Suprapubic skin (tissue), 4 donors: Measurements from ENCODE around the gene GBF1. TPM values are rescaled to one million over a fixed set of nuclear protein-coding genes. Genes with fewer than 3 reads are reported as not detected.

Experiments used
- DNase-seq, 2 donors: peaks; one replicate each; pipeline ENCODE4 v3.0.0-alpha.2; 2019; ENCODE audit warnings: low spot score in 2 of 2
- H3K27ac ChIP-seq: fragments of 200-600 bp; sonication (generic); one replicate; pipeline ENCODE4 v1.5.1; 2019
- H3K27me3 ChIP-seq: fragments of 200-600 bp; sonication (generic); one replicate; pipeline ENCODE4 v1.5.1; 2019
- H3K36me3 ChIP-seq: fragments of 200-600 bp; sonication (generic); one replicate; pipeline ENCODE4 v1.5.1; 2019
- H3K4me1 ChIP-seq: fragments of 200-600 bp; sonication (generic); one replicate; pipeline ENCODE4 v1.5.1; 2019
- H3K4me3 ChIP-seq: fragments of 200-600 bp; sonication (generic); one replicate; pipeline ENCODE4 v1.5.1; 2019; ENCODE audit warnings: mild to moderate bottlenecking
- H3K9me3 ChIP-seq: fragments of 200-600 bp; sonication (generic); one replicate; pipeline ENCODE4 v1.5.1; 2019
- CTCF ChIP-seq, 2 donors: fragments of 200-600 bp in 1 of 2; fragments of 450-650 bp in 1 of 2; sonication (generic) in 1 of 2; IDR thresholded peaks; one replicate each; pipeline ENCODE4 v1.5.1; 2016 to 2019; ENCODE audit warnings: antibody characterized with exemption in 2 of 2, mild to moderate bottlenecking in 1 of 2, moderate library complexity in 1 of 2
- EP300 ChIP-seq: sonication (generic); formaldehyde crosslinking; IDR thresholded peaks from one replicate; pipeline ENCODE4 v1.6.1; 2017; ENCODE audit warnings: antibody characterized with exemption
- POLR2A ChIP-seq, 2 donors: fragments of 450-650 bp; IDR thresholded peaks; one replicate each; pipeline ENCODE4 v1.6.1; 2017; ENCODE audit warnings: antibody characterized with exemption in 2 of 2, mild to moderate bottlenecking in 2 of 2, moderate library complexity in 2 of 2
- POLR2AphosphoS5 ChIP-seq, 3 donors: sonication (generic); formaldehyde crosslinking; IDR thresholded peaks; one replicate each; pipeline ENCODE4 v1.6.1; 2017; ENCODE audit warnings: antibody characterized with exemption in 3 of 3
- WGBS: methylation state at CpG from one replicate; pipeline ENCODE4 v1.1.5; 2018; 5-methylcytosine and 5-hydroxymethylcytosine counted together
- total RNA-seq, 4 donors: library from RNA; depleted of rRNA; stranded (reverse); fragments of >200 nt; gene quantifications; one replicate each; pipeline ENCODE4 v1.1.0, GENCODE V29; 2016

Gene GBF1
- total RNA-seq, 4 donors from 2014 or later, result 31.0 to 56.1 (median 43.9) TPM

- TF ChIP-seq CTCF (IDR thresholded peaks at IDR 0.05), result no peak
- H3K4me1 ChIP-seq, result peaks cover 46% of the 10 kb centered on the region
Observed at GRCh38 chr10:102285133-102285532, 39.8 kb downstream of the GBF1 start.

GRCh38 chr10:102286216-102286615 lies 40.9 kb downstream of the GBF1 start:
- 64% methylated on average over 2 of the region's 2 CpGs for WGBS
- H3K27ac ChIP-seq, result no peak overlapping the region
- no peaks in the 10 kb centered on the region for H3K27me3 ChIP-seq
- TF ChIP-seq EP300 (no peak), CTCF (IDR thresholded peaks at IDR 0.05) (no peak), POLR2A (IDR thresholded peaks at IDR 0.05) (no peak), POLR2AphosphoS5 (IDR thresholded peaks at IDR 0.05) (no peak)
- no peak for DNase-seq
- H3K4me1 ChIP-seq, result peaks cover 38% of the 10 kb centered on the region
- H3K36me3 ChIP-seq, result no peaks in the 10 kb centered on the region
- H3K4me3 ChIP-seq, result no peak overlapping the region
- H3K9me3 ChIP-seq, result no peaks in the 10 kb centered on the region

More at GRCh38 chr10:102285133-102285532, 39.8 kb downstream of the GBF1 start:
- no peaks in the 10 kb centered on the region for H3K36me3 ChIP-seq
- H3K9me3 ChIP-seq, result no peaks in the 10 kb centered on the region
- H3K27me3 ChIP-seq, result no peaks in the 10 kb centered on the region
- H3K27ac ChIP-seq, result no peak overlapping the region
- DNase-seq, result no peak
- H3K4me3 ChIP-seq, result no peak overlapping the region
- 50% methylated on average over 2 of the region's 2 CpGs for WGBS

- Histone ChIP-seq H3K9me3 (no peaks in the 10 kb centered on the region), H3K27ac (no peak overlapping the region), H3K27me3 (no peaks in the 10 kb centered on the region), H3K36me3 (no peaks in the 10 kb centered on the region), H3K4me1 (peaks cover 40% of the 10 kb centered on the region), H3K4me3 (no peak overlapping the region)
- DNase-seq, result no peak
- TF ChIP-seq EP300 (no peak), POLR2A (IDR thresholded peaks at IDR 0.05) (no peak), CTCF (IDR thresholded peaks at IDR 0.05) (no peak), POLR2AphosphoS5 (IDR thresholded peaks at IDR 0.05) (no peak)
Observed at GRCh38 chr10:102287538-102287937, 42.2 kb downstream of the GBF1 start.

GRCh38 chr10:102287991-102288390 lies 42.7 kb downstream of the GBF1 start:
- no peak overlapping the region for H3K27ac ChIP-seq
- peaks cover 35% of the 10 kb centered on the region for H3K4me1 ChIP-seq
- no peaks in the 10 kb centered on the region for H3K9me3 ChIP-seq
- no peaks in the 10 kb centered on the region for H3K27me3 ChIP-seq
- 90% methylated on average over 4 of the region's 4 CpGs for WGBS
- no peak overlapping the region for H3K4me3 ChIP-seq
- no peak for TF ChIP-seq POLR2A (IDR thresholded peaks at IDR 0.05)
- no peak for DNase-seq
- H3K36me3 ChIP-seq, result no peaks in the 10 kb centered on the region

GRCh38 chr10:102289356-102289755 lies 44.0 kb downstream of the GBF1 start:
- Histone ChIP-seq H3K9me3 (no peaks in the 10 kb centered on the region), H3K4me1 (peaks cover 27% of the 10 kb centered on the region), H3K27me3 (no peaks in the 10 kb centered on the region), H3K4me3 (no peak overlapping the region), H3K27ac (no peak overlapping the region), H3K36me3 (no peaks in the 10 kb centered on the region)
- WGBS, result 93% methylated on average over 2 of the region's 2 CpGs
- no peak for DNase-seq
- no peak for TF ChIP-seq POLR2AphosphoS5 (IDR thresholded peaks at IDR 0.05)
- TF ChIP-seq CTCF (IDR thresholded peaks at IDR 0.05), result no peak
- TF ChIP-seq POLR2A (IDR thresholded peaks at IDR 0.05), result no peak
- no peak for TF ChIP-seq EP300

- H3K4me3 ChIP-seq, result no peak overlapping the region
- no peaks in the 10 kb centered on the region for H3K27me3 ChIP-seq
- H3K27ac ChIP-seq, result no peak overlapping the region
- no peak for TF ChIP-seq EP300
- TF ChIP-seq CTCF (IDR thresholded peaks at IDR 0.05), result no peak
- no peak for TF ChIP-seq POLR2AphosphoS5 (IDR thresholded peaks at IDR 0.05)
- TF ChIP-seq POLR2A (IDR thresholded peaks at IDR 0.05), result no peak
- 91% methylated on average over 3 of the region's 3 CpGs for WGBS
- peaks cover 24% of the 10 kb centered on the region for H3K4me1 ChIP-seq
- no peak for DNase-seq
- no peaks in the 10 kb centered on the region for H3K9me3 ChIP-seq
- no peaks in the 10 kb centered on the region for H3K36me3 ChIP-seq
Observed at GRCh38 chr10:102289840-102290239, 44.5 kb downstream of the GBF1 start.
